SK-N-SH treated with all-trans-retinoic acid at 6 μM for 48 hours (cell line): Measurements from ENCODE around the gene NOXA1.

Source experiments
- ARNTL ChIP-seq: fragments of 450-650 bp; formaldehyde crosslinking; IDR thresholded peaks from 2 replicates; pipeline ENCODE4 v1.5.0; 2020; ENCODE audit warnings: low read depth, mild to moderate bottlenecking, moderate library complexity, borderline replicate concordance
- ZFP3 ChIP-seq: fragments of 250-450 bp; sonication (Bioruptor Pico); IDR thresholded peaks from 2 replicates; pipeline ENCODE4 v1.5.0; 2020; ENCODE audit warnings: mild to moderate bottlenecking, moderate library complexity
- ZNF70 ChIP-seq: fragments of 450-650 bp; formaldehyde crosslinking; IDR thresholded peaks from 2 replicates; pipeline ENCODE4 v1.5.0; 2020; ENCODE audit warnings: mild to moderate bottlenecking, moderate library complexity
- TF ChIP-seq, protein P1 (sequence below): fragments of 250-450 bp; sonication (Bioruptor Pico); IDR thresholded peaks from 2 replicates; pipeline ENCODE4 v1.8.0; 2020; ENCODE audit warnings: mild to moderate bottlenecking, moderate library complexity, borderline replicate concordance

DNA sequence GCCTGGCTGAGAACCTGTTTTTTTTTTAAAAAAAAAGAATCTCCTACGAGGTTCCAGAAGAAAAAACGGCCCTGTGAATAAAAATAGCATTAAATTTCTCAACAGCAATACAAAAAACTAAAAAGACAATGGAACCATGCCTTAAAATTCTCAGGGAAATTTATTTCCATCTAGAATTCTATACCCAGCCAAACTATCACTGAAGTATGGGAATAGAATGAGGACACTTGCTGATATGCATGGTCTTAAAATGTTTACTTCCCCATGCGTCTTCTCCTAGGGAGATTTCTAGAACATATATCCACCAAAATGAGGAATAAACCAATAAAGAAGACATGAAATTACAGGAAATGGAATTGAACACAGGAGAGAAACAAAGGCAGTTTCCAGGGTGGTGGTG is 52.5 kb downstream of the NOXA1 start:
- TF ChIP-seq ARNTL (CRISPR knock-in tag), result no peak
- TF ChIP-seq ZNF70 (CRISPR knock-in tag), result no peak
- TF ChIP-seq, protein P1, sequence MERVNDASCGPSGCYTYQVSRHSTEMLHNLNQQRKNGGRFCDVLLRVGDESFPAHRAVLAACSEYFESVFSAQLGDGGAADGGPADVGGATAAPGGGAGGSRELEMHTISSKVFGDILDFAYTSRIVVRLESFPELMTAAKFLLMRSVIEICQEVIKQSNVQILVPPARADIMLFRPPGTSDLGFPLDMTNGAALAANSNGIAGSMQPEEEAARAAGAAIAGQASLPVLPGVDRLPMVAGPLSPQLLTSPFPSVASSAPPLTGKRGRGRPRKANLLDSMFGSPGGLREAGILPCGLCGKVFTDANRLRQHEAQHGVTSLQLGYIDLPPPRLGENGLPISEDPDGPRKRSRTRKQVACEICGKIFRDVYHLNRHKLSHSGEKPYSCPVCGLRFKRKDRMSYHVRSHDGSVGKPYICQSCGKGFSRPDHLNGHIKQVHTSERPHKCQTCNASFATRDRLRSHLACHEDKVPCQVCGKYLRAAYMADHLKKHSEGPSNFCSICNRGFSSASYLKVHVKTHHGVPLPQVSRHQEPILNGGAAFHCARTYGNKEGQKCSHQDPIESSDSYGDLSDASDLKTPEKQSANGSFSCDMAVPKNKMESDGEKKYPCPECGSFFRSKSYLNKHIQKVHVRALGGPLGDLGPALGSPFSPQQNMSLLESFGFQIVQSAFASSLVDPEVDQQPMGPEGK, result no peak
- no peak for TF ChIP-seq ZFP3
